WTC11 (cell line): ENCODE results near the gene ESM1.

Experiments
- CTCF ChIP-seq: fragments of 200-600 bp; IDR thresholded peaks from 2 replicates; pipeline ENCODE4 v1.8.0; 2022; ENCODE audit warnings: antibody characterized with exemption
- E2F5 ChIP-seq: sonication (generic); formaldehyde crosslinking; IDR thresholded peaks from 2 replicates; pipeline ENCODE4 v1.8.1; 2022; ENCODE audit warnings: mild to moderate bottlenecking, moderate library complexity, missing genetic modification reagents
- ELF4 ChIP-seq: sonication (generic); formaldehyde crosslinking; IDR thresholded peaks from 2 replicates; pipeline ENCODE4 v1.8.1; 2022; ENCODE audit warnings: low read depth, mild to moderate bottlenecking, moderate library complexity, missing genetic modification reagents
- MAX ChIP-seq: sonication (generic); formaldehyde crosslinking; IDR thresholded peaks from 2 replicates; pipeline ENCODE4 v1.8.0; 2022; ENCODE audit warnings: mild to moderate bottlenecking, missing genetic modification reagents
- RORB ChIP-seq: fragments of 250-450 bp; sonication (Bioruptor Pico); IDR thresholded peaks from 2 replicates; pipeline ENCODE4 v1.9.0; 2021; ENCODE audit warnings: mild to moderate bottlenecking
- SP1 ChIP-seq: sonication (generic); formaldehyde crosslinking; conservative IDR thresholded peaks from 2 replicates; pipeline ENCODE4 v1.8.1; 2022; ENCODE audit warnings: missing genetic modification reagents
- TCF7 ChIP-seq: sonication (generic); formaldehyde crosslinking; IDR thresholded peaks from 2 replicates; pipeline ENCODE4 v1.8.0; 2022; ENCODE audit warnings: mild to moderate bottlenecking, low read depth, missing genetic modification reagents, moderate library complexity
- ZNF317 ChIP-seq: sonication (generic); formaldehyde crosslinking; IDR thresholded peaks from 2 replicates; pipeline ENCODE4 v1.8.1; 2023; ENCODE audit warnings: low read depth, mild to moderate bottlenecking, moderate library complexity, missing genetic modification reagents, borderline replicate concordance
- TF ChIP-seq, protein P1 (sequence below): sonication (generic); formaldehyde crosslinking; IDR thresholded peaks from 2 replicates; pipeline ENCODE4 v1.8.1; 2022; ENCODE audit warnings: low read depth, mild to moderate bottlenecking, moderate library complexity, missing genetic modification reagents, borderline replicate concordance
- TF ChIP-seq, protein P2 (sequence below): sonication (generic); formaldehyde crosslinking; IDR thresholded peaks from 2 replicates; pipeline ENCODE4 v1.8.0; 2022; ENCODE audit warnings: mild to moderate bottlenecking, missing genetic modification reagents

- TF ChIP-seq CTCF (no peak), ELF4 (CRISPR knock-in tag) (no peak), SP1 (CRISPR knock-in tag) (no peak), MAX (CRISPR knock-in tag) (no peak), E2F5 (CRISPR knock-in tag) (no peak), ZNF317 (CRISPR knock-in tag) (no peak), TCF7 (CRISPR knock-in tag) (no peak), RORB (CRISPR knock-in tag) (no peak)
- TF ChIP-seq, protein P1, sequence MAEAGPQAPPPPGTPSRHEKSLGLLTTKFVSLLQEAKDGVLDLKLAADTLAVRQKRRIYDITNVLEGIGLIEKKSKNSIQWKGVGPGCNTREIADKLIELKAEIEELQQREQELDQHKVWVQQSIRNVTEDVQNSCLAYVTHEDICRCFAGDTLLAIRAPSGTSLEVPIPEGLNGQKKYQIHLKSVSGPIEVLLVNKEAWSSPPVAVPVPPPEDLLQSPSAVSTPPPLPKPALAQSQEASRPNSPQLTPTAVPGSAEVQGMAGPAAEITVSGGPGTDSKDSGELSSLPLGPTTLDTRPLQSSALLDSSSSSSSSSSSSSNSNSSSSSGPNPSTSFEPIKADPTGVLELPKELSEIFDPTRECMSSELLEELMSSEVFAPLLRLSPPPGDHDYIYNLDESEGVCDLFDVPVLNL (CRISPR knock-in tag), result no peak
- TF ChIP-seq, protein P2, sequence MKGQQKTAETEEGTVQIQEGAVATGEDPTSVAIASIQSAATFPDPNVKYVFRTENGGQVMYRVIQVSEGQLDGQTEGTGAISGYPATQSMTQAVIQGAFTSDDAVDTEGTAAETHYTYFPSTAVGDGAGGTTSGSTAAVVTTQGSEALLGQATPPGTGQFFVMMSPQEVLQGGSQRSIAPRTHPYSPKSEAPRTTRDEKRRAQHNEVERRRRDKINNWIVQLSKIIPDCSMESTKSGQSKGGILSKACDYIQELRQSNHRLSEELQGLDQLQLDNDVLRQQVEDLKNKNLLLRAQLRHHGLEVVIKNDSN (CRISPR knock-in tag), result no peak
Measured at GRCh38 chr5:54956922-54957321, 28.5 kb downstream of the ESM1 start.
